ENCODE measurements around the gene SLC25A1.

Gene SLC25A1

GRCh38 chr22:19187716-19188563 is 9.4 kb upstream of the SLC25A1 start:
- DNase-seq (ENCODE audit: low spot score): no peak
- no peak for TF ChIP-seq CTCF (IDR thresholded peaks at IDR 0.05)
- H3K27ac ChIP-seq: no peak overlapping the region
- H3K4me3 ChIP-seq: no peak overlapping the region

GRCh38 chr22:19184276-19184997 is 5.9 kb upstream of the SLC25A1 start:
- Histone ChIP-seq H3K4me3 (no peak overlapping the region), H3K27ac (no peak overlapping the region)
- no peak for DNase-seq (ENCODE audit: low spot score)
- TF ChIP-seq CTCF (IDR thresholded peaks at IDR 0.05): no peak

GRCh38 chr22:19183216-19183615 is 4.7 kb upstream of the SLC25A1 start:
- no peak for DNase-seq (ENCODE audit: low spot score)
- no peak overlapping the region for H3K27ac ChIP-seq
- TF ChIP-seq CTCF (IDR thresholded peaks at IDR 0.05): no peak
- H3K4me3 ChIP-seq: no peak overlapping the region

- DNase-seq (ENCODE audit: low spot score): no peak
- no peak overlapping the region for H3K4me3 ChIP-seq
- H3K27ac ChIP-seq: no peak overlapping the region
- no peak for TF ChIP-seq CTCF (IDR thresholded peaks at IDR 0.05)
These were observed 4.1 kb upstream of the SLC25A1 start for GRCh38 chr22:19182472-19183157.

- TF ChIP-seq CTCF (IDR thresholded peaks at IDR 0.05): no peak
- H3K4me3 ChIP-seq: no peak overlapping the region
- no peak overlapping the region for H3K27ac ChIP-seq
- DNase-seq (ENCODE audit: low spot score): no peak
These were observed 3.4 kb upstream of the SLC25A1 start for GRCh38 chr22:19181786-19182471.

GRCh38 chr22:19180740-19181410 is 2.3 kb upstream of the SLC25A1 start:
- no peak overlapping the region for H3K4me3 ChIP-seq
- no peak for TF ChIP-seq CTCF (IDR thresholded peaks at IDR 0.05)
- DNase-seq (ENCODE audit: low spot score): no peak
- no peak overlapping the region for H3K27ac ChIP-seq
